Right renal pelvis (tissue), 4 donors: ENCODE data around the gene NT5DC1. TPM values are rescaled to one million over a fixed set of nuclear protein-coding genes. Genes with fewer than 3 reads are reported as not detected.

Experiments used
- DNase-seq, 4 donors: peaks; one replicate each; pipeline ENCODE4 v3.0.0-alpha.2; 2013; ENCODE audit warnings: low read depth in 4 of 4, low spot score in 3 of 4, missing footprints in 1 of 4
- polyA plus RNA-seq, 4 donors: library from polyadenylated mRNA; unstranded; fragments of 120-200 nt; gene quantifications; one replicate each; pipeline ENCODE4 v1.2.1, GENCODE V29; 2013; ENCODE audit not compliant: insufficient read length in 4 of 4

Gene NT5DC1
- polyA plus RNA-seq, 4 donors, result 45.3 to 50.0 (median 48.2) TPM

GRCh38 chr6:116298273-116298672, 197.6 kb downstream of the NT5DC1 start:
- DNase-seq, result no peak

GRCh38 chr6:116298973-116299372, 198.3 kb downstream of the NT5DC1 start:
- DNase-seq, result no peak

Other genes with a start within 250 kb of the NT5DC1 start
- gene FRK, start 40.0 kb upstream of the NT5DC1 start, polyA plus RNA-seq, result 1 to 10 TPM; 4.3 to 6.7 (median 5.8) TPM
- gene COL10A1, start 25.3 kb downstream of the NT5DC1 start, polyA plus RNA-seq, result under 1 TPM; 0.30 to 0.55 (median 0.36) TPM
- gene TSPYL4, start 153.2 kb downstream of the NT5DC1 start, polyA plus RNA-seq, result 10 to 100 TPM; 58.9 to 63.6 (median 61.2) TPM
- gene TSPYL1, start 179.1 kb downstream of the NT5DC1 start, polyA plus RNA-seq, result 100 to 1,000 TPM in 3 of 4 donors, 10 to 100 TPM in 1; 98.8 to 106 (median 103) TPM